GM19467 (cell line): ENCODE results near the gene IQCM.

Experiments
- ATAC-seq: cut with Tn5 transposase; IDR thresholded peaks from one replicate; pipeline ENCODE4 v1.9.1; 2021; ENCODE audit warnings: mild to moderate bottlenecking, moderate library complexity; ENCODE audit not compliant: unreplicated experiment

Gene IQCM

GRCh38 chr4:149322203-149322602 is 493.4 kb downstream of the IQCM start:
- no peak for ATAC-seq

GRCh38 chr4:149321438-149321837 is 494.2 kb downstream of the IQCM start:
- ATAC-seq = no peak

GRCh38 chr4:149311076-149311475 is 504.6 kb downstream of the IQCM start:
- ATAC-seq = no peak

- ATAC-seq = no peak
These were observed 509.1 kb downstream of the IQCM start for GRCh38 chr4:149306537-149306936.
